Measurements from ENCODE around the gene RBFA.

DNA sequence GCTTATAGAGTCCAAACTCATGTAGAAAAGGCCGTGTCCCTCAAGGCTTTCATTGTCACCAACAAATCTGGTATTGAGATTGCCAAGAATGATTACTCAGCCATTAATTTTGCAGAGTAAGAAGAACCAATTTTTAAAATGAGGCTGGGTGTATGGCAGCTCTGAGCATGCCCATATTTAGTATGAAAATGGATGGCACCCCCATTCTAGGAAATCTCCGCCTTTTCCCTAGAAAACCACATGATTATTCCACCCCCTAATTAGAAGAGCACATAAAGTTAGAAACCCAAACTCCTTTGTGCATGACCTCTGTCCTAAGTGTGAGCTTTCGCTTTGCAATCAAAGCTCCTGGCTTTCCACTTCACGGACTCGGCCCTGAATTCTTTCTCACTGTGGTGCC lies 31.8 kb upstream of the RBFA start:
- TF ChIP-seq, protein P1, sequence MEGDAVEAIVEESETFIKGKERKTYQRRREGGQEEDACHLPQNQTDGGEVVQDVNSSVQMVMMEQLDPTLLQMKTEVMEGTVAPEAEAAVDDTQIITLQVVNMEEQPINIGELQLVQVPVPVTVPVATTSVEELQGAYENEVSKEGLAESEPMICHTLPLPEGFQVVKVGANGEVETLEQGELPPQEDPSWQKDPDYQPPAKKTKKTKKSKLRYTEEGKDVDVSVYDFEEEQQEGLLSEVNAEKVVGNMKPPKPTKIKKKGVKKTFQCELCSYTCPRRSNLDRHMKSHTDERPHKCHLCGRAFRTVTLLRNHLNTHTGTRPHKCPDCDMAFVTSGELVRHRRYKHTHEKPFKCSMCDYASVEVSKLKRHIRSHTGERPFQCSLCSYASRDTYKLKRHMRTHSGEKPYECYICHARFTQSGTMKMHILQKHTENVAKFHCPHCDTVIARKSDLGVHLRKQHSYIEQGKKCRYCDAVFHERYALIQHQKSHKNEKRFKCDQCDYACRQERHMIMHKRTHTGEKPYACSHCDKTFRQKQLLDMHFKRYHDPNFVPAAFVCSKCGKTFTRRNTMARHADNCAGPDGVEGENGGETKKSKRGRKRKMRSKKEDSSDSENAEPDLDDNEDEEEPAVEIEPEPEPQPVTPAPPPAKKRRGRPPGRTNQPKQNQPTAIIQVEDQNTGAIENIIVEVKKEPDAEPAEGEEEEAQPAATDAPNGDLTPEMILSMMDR (IDR thresholded peaks at IDR 0.05) = no peak
- TF ChIP-seq POLR2A (IDR thresholded peaks at IDR 0.05) = no peak

All from heart left ventricle (tissue), 13 donors.